H1 (cell line): ENCODE measurements around the gene RRBP1. TPM values are rescaled to one million over a fixed set of nuclear protein-coding genes. Genes with fewer than 3 reads are reported as not detected.

Experiments
- PHF8 ChIP-seq: fragments of 200-600 bp; sonication (generic); conservative IDR thresholded peaks from 2 replicates; pipeline ENCODE4 v1.7.1; 2012; ENCODE audit warnings: low read depth, mild to moderate bottlenecking, inconsistent platforms, low read length, moderate library complexity
- SAP30 ChIP-seq: fragments of 300-600 bp; sonication (generic); IDR thresholded peaks from 2 replicates; pipeline ENCODE4 v1.7.1; 2012; ENCODE audit warnings: low read length, moderate library complexity, mild to moderate bottlenecking, inconsistent platforms; ENCODE audit not compliant: insufficient read depth, insufficient replicate concordance
- polyA plus RNA-seq, 7 experiments: library from polyadenylated mRNA; depleted of rRNA in 3 of 7; stranded (reverse) in 5 of 7; unstranded in 2 of 7; fragments of >200 nt in 5 of 7; fragments of 200-250 nt in 2 of 7; gene quantifications; 1 replicate in 5 of 7; 2 replicates in 1 of 7; 4 replicates in 1 of 7; pipeline versions ENCODE4 v1.2.1 to v1.2.3, GENCODE V29; 2011 to 2013; ENCODE audit warnings: missing spikeins in 2 of 7, mixed read lengths in 2 of 7
- total RNA-seq: library from RNA; stranded (reverse); fragmentation: NEBNext Ultra II Directional; extraction: Animal tissue kit (Norgen Biotek cat#: 25700); gene quantifications from 2 replicates; pipeline ENCODE4 v1.2.1, GENCODE V29; 2021
- TF ChIP-seq, protein P1 (sequence below): fragments of 300-600 bp; sonication (generic); IDR thresholded peaks from 2 replicates; pipeline ENCODE4 v1.7.1; 2012; ENCODE audit warnings: low read length, moderate library complexity, mild to moderate bottlenecking, inconsistent platforms; ENCODE audit not compliant: insufficient replicate concordance
- TF ChIP-seq, protein P2 (sequence below): IDR thresholded peaks from 2 replicates; pipeline ENCODE4 v1.6.1; 2011; ENCODE audit warnings: low read length, improper control_type of control experiment

RRBP1 gene
- total and polyA plus RNA-seq, 2 of the 8 experiments (the other 6 are each of a cell fraction or from before 2014, with no cell fraction given), result 15.9 to 157 TPM

DNA sequence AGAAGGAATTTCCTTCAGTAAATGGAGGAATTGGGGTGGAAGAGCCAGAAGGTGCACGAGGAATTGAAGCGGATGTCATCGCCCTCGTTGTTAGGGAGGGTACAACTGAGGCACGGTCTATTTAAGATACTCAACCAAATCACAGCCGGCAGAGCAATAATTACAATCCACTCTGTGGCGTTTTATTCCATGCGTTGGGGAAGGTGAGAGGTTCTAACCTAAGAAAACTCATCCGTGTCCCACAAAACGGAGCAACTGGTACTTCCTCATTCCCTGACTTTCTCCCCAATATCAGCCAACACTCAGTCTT lies 802 bp upstream of the RRBP1 start (continued):
- TF ChIP-seq, protein P1, sequence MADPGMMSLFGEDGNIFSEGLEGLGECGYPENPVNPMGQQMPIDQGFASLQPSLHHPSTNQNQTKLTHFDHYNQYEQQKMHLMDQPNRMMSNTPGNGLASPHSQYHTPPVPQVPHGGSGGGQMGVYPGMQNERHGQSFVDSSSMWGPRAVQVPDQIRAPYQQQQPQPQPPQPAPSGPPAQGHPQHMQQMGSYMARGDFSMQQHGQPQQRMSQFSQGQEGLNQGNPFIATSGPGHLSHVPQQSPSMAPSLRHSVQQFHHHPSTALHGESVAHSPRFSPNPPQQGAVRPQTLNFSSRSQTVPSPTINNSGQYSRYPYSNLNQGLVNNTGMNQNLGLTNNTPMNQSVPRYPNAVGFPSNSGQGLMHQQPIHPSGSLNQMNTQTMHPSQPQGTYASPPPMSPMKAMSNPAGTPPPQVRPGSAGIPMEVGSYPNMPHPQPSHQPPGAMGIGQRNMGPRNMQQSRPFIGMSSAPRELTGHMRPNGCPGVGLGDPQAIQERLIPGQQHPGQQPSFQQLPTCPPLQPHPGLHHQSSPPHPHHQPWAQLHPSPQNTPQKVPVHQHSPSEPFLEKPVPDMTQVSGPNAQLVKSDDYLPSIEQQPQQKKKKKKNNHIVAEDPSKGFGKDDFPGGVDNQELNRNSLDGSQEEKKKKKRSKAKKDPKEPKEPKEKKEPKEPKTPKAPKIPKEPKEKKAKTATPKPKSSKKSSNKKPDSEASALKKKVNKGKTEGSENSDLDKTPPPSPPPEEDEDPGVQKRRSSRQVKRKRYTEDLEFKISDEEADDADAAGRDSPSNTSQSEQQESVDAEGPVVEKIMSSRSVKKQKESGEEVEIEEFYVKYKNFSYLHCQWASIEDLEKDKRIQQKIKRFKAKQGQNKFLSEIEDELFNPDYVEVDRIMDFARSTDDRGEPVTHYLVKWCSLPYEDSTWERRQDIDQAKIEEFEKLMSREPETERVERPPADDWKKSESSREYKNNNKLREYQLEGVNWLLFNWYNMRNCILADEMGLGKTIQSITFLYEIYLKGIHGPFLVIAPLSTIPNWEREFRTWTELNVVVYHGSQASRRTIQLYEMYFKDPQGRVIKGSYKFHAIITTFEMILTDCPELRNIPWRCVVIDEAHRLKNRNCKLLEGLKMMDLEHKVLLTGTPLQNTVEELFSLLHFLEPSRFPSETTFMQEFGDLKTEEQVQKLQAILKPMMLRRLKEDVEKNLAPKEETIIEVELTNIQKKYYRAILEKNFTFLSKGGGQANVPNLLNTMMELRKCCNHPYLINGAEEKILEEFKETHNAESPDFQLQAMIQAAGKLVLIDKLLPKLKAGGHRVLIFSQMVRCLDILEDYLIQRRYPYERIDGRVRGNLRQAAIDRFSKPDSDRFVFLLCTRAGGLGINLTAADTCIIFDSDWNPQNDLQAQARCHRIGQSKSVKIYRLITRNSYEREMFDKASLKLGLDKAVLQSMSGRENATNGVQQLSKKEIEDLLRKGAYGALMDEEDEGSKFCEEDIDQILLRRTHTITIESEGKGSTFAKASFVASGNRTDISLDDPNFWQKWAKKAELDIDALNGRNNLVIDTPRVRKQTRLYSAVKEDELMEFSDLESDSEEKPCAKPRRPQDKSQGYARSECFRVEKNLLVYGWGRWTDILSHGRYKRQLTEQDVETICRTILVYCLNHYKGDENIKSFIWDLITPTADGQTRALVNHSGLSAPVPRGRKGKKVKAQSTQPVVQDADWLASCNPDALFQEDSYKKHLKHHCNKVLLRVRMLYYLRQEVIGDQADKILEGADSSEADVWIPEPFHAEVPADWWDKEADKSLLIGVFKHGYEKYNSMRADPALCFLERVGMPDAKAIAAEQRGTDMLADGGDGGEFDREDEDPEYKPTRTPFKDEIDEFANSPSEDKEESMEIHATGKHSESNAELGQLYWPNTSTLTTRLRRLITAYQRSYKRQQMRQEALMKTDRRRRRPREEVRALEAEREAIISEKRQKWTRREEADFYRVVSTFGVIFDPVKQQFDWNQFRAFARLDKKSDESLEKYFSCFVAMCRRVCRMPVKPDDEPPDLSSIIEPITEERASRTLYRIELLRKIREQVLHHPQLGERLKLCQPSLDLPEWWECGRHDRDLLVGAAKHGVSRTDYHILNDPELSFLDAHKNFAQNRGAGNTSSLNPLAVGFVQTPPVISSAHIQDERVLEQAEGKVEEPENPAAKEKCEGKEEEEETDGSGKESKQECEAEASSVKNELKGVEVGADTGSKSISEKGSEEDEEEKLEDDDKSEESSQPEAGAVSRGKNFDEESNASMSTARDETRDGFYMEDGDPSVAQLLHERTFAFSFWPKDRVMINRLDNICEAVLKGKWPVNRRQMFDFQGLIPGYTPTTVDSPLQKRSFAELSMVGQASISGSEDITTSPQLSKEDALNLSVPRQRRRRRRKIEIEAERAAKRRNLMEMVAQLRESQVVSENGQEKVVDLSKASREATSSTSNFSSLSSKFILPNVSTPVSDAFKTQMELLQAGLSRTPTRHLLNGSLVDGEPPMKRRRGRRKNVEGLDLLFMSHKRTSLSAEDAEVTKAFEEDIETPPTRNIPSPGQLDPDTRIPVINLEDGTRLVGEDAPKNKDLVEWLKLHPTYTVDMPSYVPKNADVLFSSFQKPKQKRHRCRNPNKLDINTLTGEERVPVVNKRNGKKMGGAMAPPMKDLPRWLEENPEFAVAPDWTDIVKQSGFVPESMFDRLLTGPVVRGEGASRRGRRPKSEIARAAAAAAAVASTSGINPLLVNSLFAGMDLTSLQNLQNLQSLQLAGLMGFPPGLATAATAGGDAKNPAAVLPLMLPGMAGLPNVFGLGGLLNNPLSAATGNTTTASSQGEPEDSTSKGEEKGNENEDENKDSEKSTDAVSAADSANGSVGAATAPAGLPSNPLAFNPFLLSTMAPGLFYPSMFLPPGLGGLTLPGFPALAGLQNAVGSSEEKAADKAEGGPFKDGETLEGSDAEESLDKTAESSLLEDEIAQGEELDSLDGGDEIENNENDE, result no peak
- TF ChIP-seq SAP30 (no peak), PHF8 (peak; percentile 11; the same call in 1 of the 2 replicates)
- TF ChIP-seq, protein P2, sequence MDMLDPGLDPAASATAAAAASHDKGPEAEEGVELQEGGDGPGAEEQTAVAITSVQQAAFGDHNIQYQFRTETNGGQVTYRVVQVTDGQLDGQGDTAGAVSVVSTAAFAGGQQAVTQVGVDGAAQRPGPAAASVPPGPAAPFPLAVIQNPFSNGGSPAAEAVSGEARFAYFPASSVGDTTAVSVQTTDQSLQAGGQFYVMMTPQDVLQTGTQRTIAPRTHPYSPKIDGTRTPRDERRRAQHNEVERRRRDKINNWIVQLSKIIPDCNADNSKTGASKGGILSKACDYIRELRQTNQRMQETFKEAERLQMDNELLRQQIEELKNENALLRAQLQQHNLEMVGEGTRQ, result 0 out of 2 replicates have a peak, but pooled peaks have one; percentile 6
